Mammary epithelial cell (primary cell): ENCODE data around the gene SLC44A2.

ENCODE experiments used
- CTCF ChIP-seq, 2 donors: IDR thresholded peaks in 1 of 2; conservative IDR thresholded peaks in 1 of 2; 2 replicates each; pipeline ENCODE4 v1.5.1; 2011 to 2012; ENCODE audit warnings: inconsistent platforms in 2 of 2, low read length in 2 of 2, mild to moderate bottlenecking in 2 of 2, control low read depth in 1 of 2, low read depth in 1 of 2; ENCODE audit not compliant: insufficient read depth in 1 of 2; ENCODE audit errors: extremely low read depth in 1 of 2
- EZH2 ChIP-seq: IDR thresholded peaks from 2 replicates; pipeline ENCODE4 v1.6.1; 2012; ENCODE audit warnings: low read length, inconsistent platforms, borderline replicate concordance

- no peak for TF ChIP-seq EZH2
- TF ChIP-seq CTCF (conservative IDR thresholded peaks at IDR 0.05 in 1 of 2, IDR thresholded peaks at IDR 0.05 in 1 of 2; ENCODE audit: extremely low read depth in 1 of 2, insufficient read depth in 1 of 2, low read depth in 1 of 2, low read length in 2 of 2): no peak
Observed at GRCh38 chr19:10686661-10687517, 61.5 kb downstream of the SLC44A2 start.
